ENCODE measurements around the gene ZNF491. TPM values are rescaled to one million over a fixed set of nuclear protein-coding genes. Genes with fewer than 3 reads are reported as not detected.
"Not testable (repeated sequence)": the region's sequence is repeated elsewhere in the genome, so short reads cannot be mapped to it uniquely, and the experiment has no call there.

Gene ZNF491
- polyA plus RNA-seq, 1 donor (not counting 4 experiments of a cell fraction or from before 2014, with no cell fraction given) = 0.76 TPM

- Histone ChIP-seq H4K20me1 (ENCODE audit: control insufficient read depth, extremely low read depth, insufficient read depth, low read length) (no peaks in the 10 kb centered on the region), H3K27ac (ENCODE audit: control insufficient read depth, insufficient read depth, low read length) (no peak within 1 kb of the TSS), H3K36me3 (ENCODE audit: control insufficient read depth in 2 of 2, extremely low read depth in 1 of 2, insufficient read depth in 2 of 2, low read length in 2 of 2) (no peaks in the 10 kb centered on the region), H2AFZ (ENCODE audit: control insufficient read depth, low read length) (peak within 1 kb of the TSS; percentile 63), H3K4me2 (ENCODE audit: control insufficient read depth, extremely low read depth, insufficient read depth, low read depth, low read length) (peak within 1 kb of the TSS; percentile 70), H3K9me3 (ENCODE audit: control insufficient read depth, low read depth, low read length) (peaks cover 3% of the 10 kb centered on the region), H3K79me2 (ENCODE audit: control insufficient read depth, insufficient read depth, low read length) (no peaks in the 10 kb centered on the region), H3K4me1 (ENCODE audit: control insufficient read depth, extremely low read depth, insufficient read depth, low read length) (no peaks in the 10 kb centered on the region), H3K27me3 (ENCODE audit: control insufficient read depth, extremely low read depth, insufficient read depth, low read length) (peaks cover 10% of the 10 kb centered on the region), H3K9ac (ENCODE audit: control insufficient read depth, extremely low read depth, insufficient read depth, low read length) (no peak within 1 kb of the TSS), H3K9me1 (ENCODE audit: control insufficient read depth, extremely low read depth, insufficient read depth, low read length) (no peaks in the 10 kb centered on the region), H3K4me3 (ENCODE audit: control insufficient read depth in 2 of 3, extremely low read depth in 1 of 3, insufficient read depth in 2 of 3, low read depth in 1 of 3, low read length in 3 of 3) (peak within 1 kb of the TSS; percentile 35 to 56 (median 51))
- no peak for TF ChIP-seq CTCF (optimal IDR thresholded peaks at IDR 0.05 in 1 of 3, IDR thresholded peaks at IDR 0.05 in 1 of 3, conservative IDR thresholded peaks at IDR 0.05 in 1 of 3; ENCODE audit: extremely low read depth in 1 of 3, insufficient read depth in 2 of 3, low read length in 3 of 3)
- TF ChIP-seq EZH2 (IDR thresholded peaks at IDR 0.05; ENCODE audit: low read length) = no peak
- no peak for FAIRE-seq
- dilution Hi-C loops (cut with MboI; ENCODE audit: extremely low pct_ligation_motif_present, low sequenced_read_pairs) = loop anchor here (5.0 kb wide), 1 partner anchor 33 kb away; no protein-coding TSS in a partner anchor
- no peak for DNase-seq (ENCODE audit: low read depth, low spot score)
Measured at GRCh38 chr19:11848594-11849469, 50.5 kb downstream of the ZNF491 start, which contains the start of gene ZNF439. Gene ZNF439 (plus strand): TSS chr19:11848726. CDS start chr19:11848868, 142 bp downstream.

GRCh38 chr19:11850289-11850688 lies 52.0 kb downstream of the ZNF491 start:
- FAIRE-seq; H3K9ac ChIP-seq (ENCODE audit: control insufficient read depth, extremely low read depth, insufficient read depth, low read length); H3K27me3 ChIP-seq (ENCODE audit: control insufficient read depth, extremely low read depth, insufficient read depth, low read length); H3K79me2 ChIP-seq (ENCODE audit: control insufficient read depth, insufficient read depth, low read length); H3K4me3 ChIP-seq (ENCODE audit: control insufficient read depth in 2 of 3, extremely low read depth in 1 of 3, insufficient read depth in 2 of 3, low read depth in 1 of 3, low read length in 3 of 3); H3K4me1 ChIP-seq (ENCODE audit: control insufficient read depth, extremely low read depth, insufficient read depth, low read length); H2AFZ ChIP-seq (ENCODE audit: control insufficient read depth, low read length); DNase-seq (ENCODE audit: low read depth, low spot score); H3K36me3 ChIP-seq (ENCODE audit: control insufficient read depth in 2 of 2, extremely low read depth in 1 of 2, insufficient read depth in 2 of 2, low read length in 2 of 2); H3K9me1 ChIP-seq (ENCODE audit: control insufficient read depth, extremely low read depth, insufficient read depth, low read length); H3K27ac ChIP-seq (ENCODE audit: control insufficient read depth, insufficient read depth, low read length); H3K9me3 ChIP-seq (ENCODE audit: control insufficient read depth, low read depth, low read length); dilution Hi-C loops (cut with MboI; ENCODE audit: extremely low pct_ligation_motif_present, low sequenced_read_pairs); H4K20me1 ChIP-seq (ENCODE audit: control insufficient read depth, extremely low read depth, insufficient read depth, low read length); H3K4me2 ChIP-seq (ENCODE audit: control insufficient read depth, extremely low read depth, insufficient read depth, low read depth, low read length): not testable (repeated sequence)
